HG03575 (cell line): ENCODE measurements around the gene GAS7.

ENCODE experiments used
- ATAC-seq: cut with Tn5 transposase; IDR thresholded peaks from one replicate; pipeline ENCODE4 v1.9.1; 2021; ENCODE audit not compliant: unreplicated experiment, insufficient number of reproducible peaks, low FRiP score; ENCODE audit errors: extremely low read depth

The GAS7 gene

DNA sequence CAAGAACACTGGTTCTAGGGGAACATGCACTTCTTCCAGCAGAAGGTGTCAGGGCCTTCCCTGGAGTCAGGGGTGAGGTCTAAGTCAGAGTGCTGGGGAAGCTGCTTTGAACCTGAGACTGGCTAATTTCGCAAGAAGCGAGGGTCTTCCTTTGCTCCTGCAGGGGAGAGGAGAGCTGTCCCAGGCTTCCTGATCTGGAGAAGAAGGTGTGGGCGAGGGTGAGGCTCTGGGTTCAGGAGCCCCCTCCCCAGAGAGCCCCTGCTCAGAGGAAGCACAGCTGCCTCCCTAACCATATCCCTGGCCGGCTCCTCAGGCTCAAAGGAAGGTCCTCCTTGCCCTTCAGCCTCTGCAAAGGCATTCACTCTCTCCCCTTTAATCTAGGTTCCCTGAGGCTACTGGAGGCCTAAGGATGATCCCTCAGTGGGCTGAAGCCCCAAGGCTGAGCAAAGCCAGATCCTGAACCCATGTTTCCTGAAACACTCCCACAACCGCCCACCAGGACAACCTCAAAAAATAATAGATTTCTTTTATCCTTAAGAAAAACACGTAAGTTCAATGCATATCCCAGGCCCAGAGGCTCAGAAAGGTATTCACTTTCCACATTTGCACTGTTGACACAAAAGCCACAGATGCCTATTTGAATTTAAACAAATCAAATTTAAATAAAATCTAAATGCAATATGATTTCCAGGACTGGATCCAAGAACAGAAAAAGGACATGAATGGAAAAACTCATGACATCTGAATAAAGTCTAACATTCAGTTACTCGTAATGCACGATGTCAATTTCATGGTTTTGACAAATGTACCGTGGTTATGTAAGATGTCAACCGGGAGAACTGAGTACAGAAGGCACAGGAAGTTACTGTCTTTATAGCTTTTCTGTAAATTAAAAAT is 221.9 kb downstream of the GAS7 start:
- no peak for ATAC-seq

GRCh38 chr17:9974448-9975381 is 223.7 kb downstream of the GAS7 start:
- no peak for ATAC-seq

- ATAC-seq: no peak
Measured at GRCh38 chr17:9973669-9974447, 224.5 kb downstream of the GAS7 start.

GRCh38 chr17:9971991-9972390 is 226.4 kb downstream of the GAS7 start:
- ATAC-seq: no peak

DNA sequence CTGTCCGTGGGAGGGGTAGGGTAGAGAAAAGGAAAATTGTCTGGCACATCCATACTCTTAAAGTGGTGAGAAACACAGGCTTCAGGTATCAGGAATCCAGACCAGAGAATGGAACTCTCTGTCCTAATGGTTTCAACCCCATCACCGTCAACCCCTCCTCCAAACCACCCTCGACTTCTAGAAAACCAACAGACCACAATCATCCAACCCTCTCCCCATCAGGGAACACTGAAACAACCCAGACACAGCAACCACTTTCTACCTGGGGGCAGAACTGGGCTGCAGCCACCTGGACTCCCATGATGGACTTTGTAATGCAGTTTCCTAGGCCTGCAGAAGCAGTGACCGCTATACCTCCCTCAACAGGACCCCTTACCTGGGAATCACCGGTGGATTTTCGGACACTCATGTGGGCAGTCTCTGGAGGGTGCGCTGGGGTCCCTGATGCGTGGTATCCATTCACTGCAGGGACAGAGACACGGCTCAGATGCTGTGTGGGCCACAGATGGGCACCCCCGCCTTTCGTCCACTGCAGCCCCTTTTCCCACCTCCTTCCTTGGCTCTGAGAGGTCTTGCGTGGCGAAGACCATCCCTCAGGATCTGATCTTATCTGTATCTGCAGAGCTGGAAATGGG is 229.0 kb downstream of the GAS7 start:
- ATAC-seq: no peak

DNA sequence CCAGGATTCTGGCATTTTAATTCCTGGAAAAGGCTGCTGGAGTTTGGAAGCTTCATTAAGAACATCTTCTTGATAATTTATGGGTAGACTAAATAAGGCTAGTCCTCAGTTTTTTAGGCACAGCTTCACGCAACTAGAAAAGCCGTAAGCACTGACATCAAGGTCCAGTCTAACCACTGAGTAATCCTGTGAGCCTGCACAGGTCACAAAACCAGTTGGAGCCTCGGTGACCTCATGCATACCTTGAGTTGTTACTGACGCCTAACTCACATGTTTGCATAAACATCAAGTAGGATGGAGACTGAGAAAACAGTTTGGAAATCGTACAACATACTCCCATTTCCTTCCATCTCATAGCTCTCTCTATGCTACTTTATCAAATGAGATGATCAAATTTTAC is 229.5 kb downstream of the GAS7 start:
- no peak for ATAC-seq

- no peak for ATAC-seq
Measured at GRCh38 chr17:9968008-9968407, 230.4 kb downstream of the GAS7 start.

DNA sequence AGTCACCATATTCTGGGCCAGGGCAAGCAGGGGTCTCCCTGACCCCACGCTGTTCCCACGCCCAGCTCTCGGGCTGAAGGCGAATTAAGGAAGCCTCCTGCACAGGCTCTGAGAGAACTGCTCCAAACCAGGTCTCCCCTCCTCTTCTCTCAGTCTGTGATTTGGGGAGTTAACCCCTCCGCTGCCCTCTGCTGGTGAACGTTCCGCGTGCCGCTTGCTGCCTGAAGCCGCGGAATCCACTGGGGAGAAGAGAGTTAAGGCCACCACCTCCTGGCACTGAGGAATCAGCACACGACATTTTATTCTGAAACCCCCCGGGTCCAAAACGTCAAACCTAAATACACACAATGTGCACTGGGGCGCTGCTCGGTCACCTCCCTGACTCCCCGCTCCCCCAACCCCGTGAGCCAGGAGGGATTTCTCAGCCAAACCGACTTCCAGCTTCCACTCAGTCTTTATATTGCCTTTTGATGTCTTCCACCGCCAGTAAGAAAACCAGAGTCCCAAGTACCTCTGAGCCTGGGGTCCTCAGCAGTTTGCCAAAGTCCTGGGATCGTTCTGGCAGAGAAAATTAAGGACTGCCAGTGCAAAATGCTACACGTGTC is 238.9 kb downstream of the GAS7 start:
- no peak for ATAC-seq

DNA sequence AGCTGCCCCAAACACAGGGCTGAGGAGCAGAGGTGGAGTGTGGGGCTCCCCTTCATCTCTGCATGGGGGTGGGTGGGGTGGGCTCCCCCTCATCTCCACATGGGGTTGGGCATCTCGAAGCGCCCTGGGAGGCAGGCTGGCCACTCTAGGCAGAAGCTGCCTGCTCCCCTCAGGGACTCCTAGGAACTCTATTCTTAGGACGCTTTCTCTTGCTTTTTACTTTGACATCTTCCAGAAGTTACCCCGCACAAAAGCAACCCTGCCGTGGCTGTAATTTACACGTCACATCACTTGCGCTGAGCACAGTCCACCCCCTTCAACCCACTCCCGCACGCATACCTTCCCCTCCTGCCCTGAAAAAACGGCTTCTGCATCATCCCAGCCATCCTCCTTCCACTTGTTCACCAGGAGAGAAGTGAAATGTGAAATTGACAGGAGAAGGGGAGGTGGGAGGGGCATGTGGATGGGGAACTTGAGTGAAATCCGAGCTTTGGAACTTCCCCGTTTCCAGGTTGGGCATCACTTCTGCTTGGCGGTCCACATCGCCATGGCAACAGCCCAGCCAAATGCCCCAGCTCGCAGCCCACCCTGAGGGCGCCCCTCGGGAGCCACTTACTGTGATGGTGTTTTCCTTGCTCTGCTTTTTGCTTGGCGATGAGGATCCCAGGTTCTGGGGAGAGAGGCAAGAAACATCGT is 239.7 kb downstream of the GAS7 start:
- ATAC-seq: no peak

DNA sequence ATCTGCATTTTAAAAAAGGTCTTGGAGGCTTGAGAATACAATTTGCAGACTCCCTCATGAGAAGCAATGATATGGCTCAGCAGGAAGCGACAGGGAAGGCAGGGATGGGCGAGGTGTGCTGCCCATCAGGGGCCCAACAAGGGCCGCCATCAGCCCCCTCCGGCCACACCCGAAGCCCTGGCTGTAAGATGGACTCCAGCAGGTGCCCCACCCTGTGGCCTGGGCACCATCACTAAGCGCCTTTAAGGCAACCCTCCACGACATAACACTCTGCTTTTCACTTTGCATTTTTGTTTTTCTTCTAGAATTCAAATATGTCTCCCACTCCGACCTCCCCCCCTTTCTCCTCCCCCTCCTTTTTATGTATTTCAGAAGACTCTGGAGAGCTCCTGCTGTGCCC is 241.2 kb downstream of the GAS7 start:
- no peak for ATAC-seq

- ATAC-seq: no peak
Measured at GRCh38 chr17:9956474-9957131, 241.8 kb downstream of the GAS7 start.

- ATAC-seq: no peak
Measured at GRCh38 chr17:9953492-9953891, 244.9 kb downstream of the GAS7 start.

DNA sequence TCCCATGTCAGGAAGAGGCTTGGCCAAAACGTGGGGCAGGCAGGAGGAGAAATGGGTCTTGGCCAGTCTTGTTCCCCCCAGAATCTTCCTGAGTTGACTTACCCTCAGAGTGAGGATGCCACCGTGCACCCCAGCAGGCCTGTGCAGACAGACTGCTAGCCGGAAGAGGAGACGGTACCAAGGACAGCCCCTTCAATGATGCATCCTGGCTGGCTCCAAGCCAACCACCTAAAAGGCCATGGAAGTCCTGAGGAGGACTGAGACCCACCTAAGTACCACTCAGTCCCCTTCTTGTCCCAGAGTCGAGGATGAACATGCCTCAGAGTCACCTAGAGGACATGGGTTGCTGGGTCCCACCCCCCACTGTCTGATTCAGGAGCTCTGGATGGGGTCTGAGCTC is 246.6 kb downstream of the GAS7 start:
- no peak for ATAC-seq

DNA sequence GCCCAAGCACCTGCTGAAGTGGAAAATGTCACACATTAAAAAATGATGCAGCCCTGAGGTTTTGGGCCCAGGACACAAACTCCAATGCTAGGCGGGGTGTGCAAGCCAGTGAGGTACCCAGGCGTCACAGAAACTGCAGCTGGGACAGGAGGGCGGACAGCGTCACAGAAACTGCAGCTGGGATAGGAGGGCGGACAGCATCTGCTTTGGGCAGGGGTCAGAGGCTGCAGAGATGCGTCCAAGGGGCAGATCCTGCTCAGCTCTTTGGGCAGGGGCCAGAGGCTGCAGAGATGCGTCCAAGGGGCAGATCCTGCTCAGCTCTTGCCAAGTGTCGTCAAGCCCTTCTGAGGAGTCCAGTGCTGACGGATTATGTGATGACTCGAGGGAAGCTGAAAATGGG is 249.5 kb downstream of the GAS7 start:
- no peak for ATAC-seq

DNA sequence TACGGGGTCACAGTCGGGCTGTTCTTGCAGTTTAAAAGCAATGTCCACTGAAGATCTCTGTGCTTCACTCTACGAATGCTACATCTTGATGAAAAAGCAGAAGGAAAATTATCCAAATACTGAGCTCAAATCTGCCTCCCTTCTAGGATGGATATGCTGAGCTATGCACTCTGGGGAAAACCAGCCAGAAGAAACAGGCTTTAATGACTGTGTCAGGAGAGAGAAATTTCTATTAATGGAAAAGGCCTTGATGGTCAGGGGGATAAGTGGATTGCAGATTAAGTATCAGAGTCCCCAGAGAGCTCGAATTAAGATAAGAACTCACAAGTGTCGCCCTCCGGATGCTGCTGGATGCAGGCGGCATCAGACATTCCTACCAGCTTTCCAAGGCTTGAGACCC is 253.7 kb downstream of the GAS7 start:
- no peak for ATAC-seq

GRCh38 chr17:9943343-9943742 is 255.1 kb downstream of the GAS7 start:
- ATAC-seq: no peak

DNA sequence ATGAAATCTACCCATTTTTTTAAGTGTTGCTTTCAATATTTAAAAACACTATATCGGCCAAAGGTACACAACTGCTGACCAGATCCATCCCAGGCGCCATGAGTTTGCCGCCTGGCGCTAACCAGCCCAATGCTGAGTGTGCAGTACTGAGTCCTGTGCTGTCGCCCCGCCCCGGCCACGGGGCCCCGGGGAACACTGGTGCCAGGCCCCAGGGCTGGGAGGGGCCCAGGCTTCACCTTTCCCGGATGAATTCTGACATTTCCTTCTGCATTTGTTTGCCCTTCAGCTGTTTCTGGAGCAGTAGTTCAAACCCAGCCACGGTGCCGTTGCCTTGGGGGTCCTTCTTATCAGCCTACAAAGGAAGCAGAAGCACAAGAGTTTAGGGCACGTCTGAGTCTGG is 255.5 kb downstream of the GAS7 start:
- ATAC-seq: no peak
